B cell (primary cell): ENCODE data around the gene TECPR2. TPM values are rescaled to one million over a fixed set of nuclear protein-coding genes. Genes with fewer than 3 reads are reported as not detected.

Experiments used
- ATAC-seq: fragments of 200-7000 bp; cut with Tn5 transposase; one replicate; pipeline ENCODE4 v1.10.0; 2021; ENCODE audit warnings: low read depth, mild to moderate bottlenecking, moderate number of reproducible peaks, moderate library complexity
- CTCF ChIA-PET: fragments of 350-600 bp; sonication (Branson Sonifier 250); formaldehyde crosslinking; loops from one replicate; lab custom pipeline; 2021; ENCODE audit warnings: antibody characterized with exemption, inconsistent platforms; lab: Charles Lee
- POLR2A ChIA-PET: fragments of 350-600 bp; sonication (Branson Sonifier 250); formaldehyde crosslinking; loops from one replicate; lab custom pipeline; 2021; ENCODE audit warnings: antibody characterized with exemption; lab: Charles Lee
- DNase-seq: peaks from one replicate; pipeline ENCODE4 v3.0.0; 2013
- H2AFZ ChIP-seq: 2 replicates; pipeline ENCODE4 v1.6.1; 2012; ENCODE audit warnings: mild to moderate bottlenecking, low read depth, low read length; ENCODE audit not compliant: insufficient read depth, poor library complexity, severe bottlenecking
- H3K27ac ChIP-seq, 2 donors: 1 replicate in 1 of 2; 2 replicates in 1 of 2; pipeline ENCODE4 v1.5.1; 2012 to 2013; ENCODE audit warnings: low read length in 2 of 2, mild to moderate bottlenecking in 2 of 2, moderate library complexity in 1 of 2
- H3K27me3 ChIP-seq, 4 experiments: fragments of 200-600 bp in 1 of 4; sonication (generic) in 1 of 4; replicated peaks in 1 of 4; 1 replicate in 2 of 4; 2 replicates in 2 of 4; pipeline versions ENCODE4 v1.6.1 to v1.7.0; 2013 to 2016; ENCODE audit warnings: low read length in 3 of 4, mild to moderate bottlenecking in 2 of 4, mixed read lengths in 1 of 4, moderate library complexity in 1 of 4; ENCODE audit not compliant: insufficient read depth in 4 of 4, control insufficient read depth in 3 of 4; ENCODE audit errors: control extremely low read depth in 1 of 4
- H3K36me3 ChIP-seq, 2 experiments: replicated peaks in 1 of 2; 1 replicate in 1 of 2; 2 replicates in 1 of 2; pipeline versions ENCODE4 v1.6.1 to v1.7.1; 2013; ENCODE audit warnings: low read length in 1 of 2; ENCODE audit not compliant: insufficient read depth in 2 of 2, control insufficient read depth in 1 of 2; ENCODE audit errors: control extremely low read depth in 1 of 2, extremely low read depth in 1 of 2
- H3K4me1 ChIP-seq, 2 donors: fragments of 200-600 bp in 1 of 2; sonication (generic) in 1 of 2; 1 replicate in 1 of 2; 2 replicates in 1 of 2; pipeline versions ENCODE4 v1.5.1 to v1.6.1; 2013 to 2017; ENCODE audit warnings: low read length in 2 of 2; ENCODE audit not compliant: control insufficient read depth in 2 of 2, insufficient read depth in 2 of 2
- H3K4me2 ChIP-seq: replicated peaks from 2 replicates; pipeline ENCODE3; 2012; ENCODE audit warnings: mild to moderate bottlenecking, low read depth, low read length; ENCODE audit not compliant: poor library complexity, severe bottlenecking
- H3K4me3 ChIP-seq, 5 experiments: fragments of 200-600 bp in 1 of 5; sonication (generic) in 1 of 5; 1 replicate in 3 of 5; 2 replicates in 2 of 5; pipeline versions ENCODE4 v1.5.1 to v1.7.0; 2011 to 2016; ENCODE audit warnings: low read length in 4 of 5, mild to moderate bottlenecking in 4 of 5, low read depth in 2 of 5, control low read depth in 1 of 5, moderate library complexity in 1 of 5; ENCODE audit not compliant: insufficient read depth in 1 of 5; ENCODE audit errors: control extremely low read depth in 1 of 5, extremely low read depth in 1 of 5
- H3K79me2 ChIP-seq: fragments of 200-600 bp; sonication (generic); one replicate; pipeline ENCODE4 v1.6.0; 2016; ENCODE audit warnings: low read length; ENCODE audit not compliant: control insufficient read depth, insufficient read depth
- H3K9ac ChIP-seq: fragments of 200-600 bp; sonication (generic); 2 replicates; pipeline ENCODE4 v1.6.1; 2017; ENCODE audit warnings: mild to moderate bottlenecking, low read length, moderate library complexity
- H3K9me3 ChIP-seq, 3 donors: one replicate each; pipeline versions ENCODE4 v1.6.1 to v1.7.1; 2013; ENCODE audit warnings: low read length in 2 of 3; ENCODE audit not compliant: control insufficient read depth in 2 of 3, insufficient read depth in 1 of 3; ENCODE audit errors: control extremely low read depth in 1 of 3
- H4K20me1 ChIP-seq: 2 replicates; pipeline ENCODE4 v1.6.0; 2012; ENCODE audit warnings: mild to moderate bottlenecking, low read length; ENCODE audit not compliant: insufficient read depth, control insufficient read depth, poor library complexity, severe bottlenecking
- H3K27ac Mint-ChIP-seq: one replicate; pipeline ENCODE4 v1.8.0; 2021; ENCODE audit warnings: mixed read lengths
- H3K27me3 Mint-ChIP-seq: one replicate; pipeline ENCODE4 v1.8.0; 2021; ENCODE audit warnings: mixed read lengths
- H3K4me1 Mint-ChIP-seq: one replicate; pipeline ENCODE4 v1.8.0; 2021; ENCODE audit warnings: mixed read lengths
- H3K4me3 Mint-ChIP-seq: one replicate; pipeline ENCODE4 v1.8.0; 2021; ENCODE audit warnings: mixed read lengths
- H3K9me3 Mint-ChIP-seq: one replicate; pipeline ENCODE4 v1.8.0; 2022; ENCODE audit warnings: mixed read lengths; ENCODE audit not compliant: insufficient read depth
- CTCF ChIP-seq: fragments of 200-600 bp; IDR thresholded peaks from one replicate; pipeline ENCODE4 v1.8.0; 2022; ENCODE audit warnings: antibody characterized with exemption, mild to moderate bottlenecking
- EZH2 ChIP-seq: IDR thresholded peaks from 2 replicates; pipeline ENCODE4 v1.6.1; 2012; ENCODE audit warnings: borderline replicate concordance, low read depth, mild to moderate bottlenecking, moderate library complexity, low read length; ENCODE audit not compliant: insufficient read depth, poor library complexity, severe bottlenecking
- WGBS: methylation state at CpG from one replicate; pipeline ENCODE4 v1.1.5; 2013; ENCODE audit warnings: missing lambda C conversion rate; ENCODE audit not compliant: insufficient coverage; 5-methylcytosine and 5-hydroxymethylcytosine counted together
- intact Hi-C: fragments of 100-400 bp; cut with micrococcal nuclease; formaldehyde crosslinking; loops from one replicate; pipeline ENCODE4 v1.10.0; 2022
- polyA plus RNA-seq: library from polyadenylated mRNA; depleted of rRNA; stranded (reverse); fragments of >200 nt; gene quantifications from 2 replicates; pipeline ENCODE4 v1.2.3, GENCODE V29; 2012
- total RNA-seq, 2 donors: library from RNA; stranded (reverse); fragments of 120-200 nt in 1 of 2; gene quantifications; 1 replicate in 1 of 2; 2 replicates in 1 of 2; pipeline versions ENCODE4 v1.2.3 to v1.2.4, GENCODE V29; 2013 to 2022

Gene TECPR2
- total and polyA plus RNA-seq, 2 donors (not counting 1 experiment from before 2014, with no cell fraction given) = 4.7 to 10.8 TPM

- no peak for ATAC-seq
- peaks cover 53% of the 10 kb centered on the region for H3K4me1 Mint-ChIP-seq
- TF ChIP-seq CTCF = no peak
- TF ChIP-seq EZH2 = no peak
- intact Hi-C loops = loop anchor here (1.0 to 5.0 kb wide), 4 partner anchors 206 to 1016 kb away; partner anchors contain the start of genes EIF5, HSP90AA1 and RCOR1
- peak overlapping the region; percentile 71 for H3K9ac ChIP-seq
- peak overlapping the region; percentile 58 to 80 (median 69) for H3K4me3 ChIP-seq
- H3K27ac ChIP-seq = peak overlapping the region; percentile 43 to 52
- peak overlapping the region; percentile 96 for H3K4me3 Mint-ChIP-seq
- ChIA-PET POLR2A (interaction anchor here (0.5 to 1.0 kb wide), 8 partner anchors 46 to 1240 kb away, joined by 3 to 5 read pairs (median 3); partner anchors contain the start of genes CINP, CKB and TECPR2), CTCF (interaction anchor here (0.6 to 3.9 kb wide), 13 partner anchors 10 to 609 kb away, joined by 3 to 48 read pairs (median 3); partner anchors contain the start of gene MOK)
- H3K27ac Mint-ChIP-seq = peak overlapping the region; percentile 99
- no peaks in the 10 kb centered on the region for H3K36me3 ChIP-seq
- H3K27me3 ChIP-seq = no peaks in the 10 kb centered on the region
- no peaks in the 10 kb centered on the region for H3K9me3 ChIP-seq
- peaks cover 38 to 53% of the 10 kb centered on the region in 2 donors for H3K4me1 ChIP-seq
- no peaks in the 10 kb centered on the region for H3K79me2 ChIP-seq
- H3K27me3 Mint-ChIP-seq = no peaks in the 10 kb centered on the region
- no peaks in the 10 kb centered on the region for H3K9me3 Mint-ChIP-seq
- H2AFZ ChIP-seq = peak overlapping the region; percentile 61
- 0% methylated on average over 7 of the region's 10 CpGs for WGBS
- H3K4me2 ChIP-seq = peak overlapping the region; percentile 88
- no peaks in the 10 kb centered on the region for H4K20me1 ChIP-seq
- DNase-seq = no peak
Observed at GRCh38 chr14:102316338-102316742, 46.4 kb upstream of the TECPR2 start.
